GM12878 (cell line): ENCODE data around the gene PAX6. TPM values are rescaled to one million over a fixed set of nuclear protein-coding genes. Genes with fewer than 3 reads are reported as not detected.

Experiments
- ATAC-seq: fragments of 200-7000 bp; cut with Tn5 transposase; 3 replicates; pipeline ENCODE4 v1.9.1; 2020; ENCODE audit warnings: mild to moderate bottlenecking, moderate library complexity
- BruUV-seq: library from RNA; stranded (reverse); fragments of 400-500 nt; replicated peaks from 2 replicates; lab custom pipeline; 2021; lab: Mats Ljungman, UMichigan
- CTCF ChIA-PET: fragments of 300-600 bp; sonication (Branson Sonifier 250); formaldehyde crosslinking; extraction: SDS; loops from one replicate; lab custom pipeline; 2021; ENCODE audit warnings: inconsistent platforms; lab: Yijun Ruan, JAX
- POLR2A ChIA-PET: fragments of 350-600 bp; formaldehyde crosslinking; extraction: SDS; loops from one replicate; lab custom pipeline; 2021; ENCODE audit warnings: inconsistent platforms; lab: Charles Lee
- RAD21 ChIA-PET: fragments of 300-600 bp; sonication (Branson Sonifier 250); formaldehyde crosslinking; loops from one replicate; lab custom pipeline; 2023; ENCODE audit warnings: antibody characterized with exemption; ENCODE audit not compliant: unreplicated experiment; lab: Charles Lee
- SMC1A ChIA-PET: fragments of 300-600 bp; sonication (Branson Sonifier 250); formaldehyde crosslinking; loops from one replicate; lab custom pipeline; 2023; ENCODE audit not compliant: unreplicated experiment, uncharacterized antibody; lab: Charles Lee
- DNase-seq: peaks from one replicate; pipeline ENCODE4 v3.0.0-alpha.2; 2011; ENCODE audit warnings: low read depth, low spot score
- FAIRE-seq: peaks from 3 replicates; lab custom pipeline; 2011; peaks lifted over from hg19 to GRCh38; lab: Jason Lieb, UNC
- H2AFZ ChIP-seq: 2 replicates; pipeline ENCODE4 v1.6.0; 2011; ENCODE audit warnings: low read depth, low read length, control low read depth; ENCODE audit not compliant: control insufficient read depth
- H3K27ac ChIP-seq: 2 replicates; pipeline ENCODE4 v1.5.1; 2011; ENCODE audit warnings: control low read depth; ENCODE audit not compliant: control insufficient read depth, insufficient read depth
- H3K27me3 ChIP-seq, 2 experiments: replicated peaks in 1 of 2; 2 replicates each; pipeline versions ENCODE4 v1.6.0 to v1.6.1; 2011; ENCODE audit warnings: low read length in 1 of 2; ENCODE audit not compliant: control insufficient read depth in 2 of 2, insufficient read depth in 2 of 2
- H3K36me3 ChIP-seq, 2 experiments: 2 replicates each; pipeline ENCODE4 v1.5.1; 2011; ENCODE audit warnings: low read length in 1 of 2; ENCODE audit not compliant: control insufficient read depth in 2 of 2, insufficient read depth in 2 of 2
- H3K4me1 ChIP-seq: 2 replicates; pipeline ENCODE4 v1.6.1; 2011; ENCODE audit warnings: mild to moderate bottlenecking, low read length, moderate library complexity, mixed read lengths; ENCODE audit not compliant: control insufficient read depth, insufficient read depth
- H3K4me2 ChIP-seq: 2 replicates; pipeline ENCODE4 v1.6.0; 2011; ENCODE audit warnings: control low read depth; ENCODE audit not compliant: control insufficient read depth, insufficient read depth
- H3K4me3 ChIP-seq: fragments of 200-600 bp; sonication (generic); 2 replicates; pipeline ENCODE4 v1.5.1; 2016
- H3K79me2 ChIP-seq: 2 replicates; pipeline ENCODE4 v1.6.0; 2011; ENCODE audit warnings: low read length; ENCODE audit not compliant: control insufficient read depth, insufficient read depth
- H3K9ac ChIP-seq: 2 replicates; pipeline ENCODE4 v1.8.0; 2011; ENCODE audit warnings: low read length, control low read depth, mixed read lengths; ENCODE audit not compliant: control insufficient read depth, insufficient read depth
- H3K9me3 ChIP-seq: replicated peaks from 3 replicates; pipeline ENCODE4 v1.5.1; 2011; ENCODE audit warnings: mild to moderate bottlenecking, low read length; ENCODE audit not compliant: control insufficient read depth, insufficient read depth
- H4K20me1 ChIP-seq: 2 replicates; pipeline ENCODE4 v1.6.0; 2011; ENCODE audit not compliant: control insufficient read depth, insufficient read depth
- CBX5 ChIP-seq: sonication (generic); IDR thresholded peaks from 2 replicates; pipeline ENCODE4 v1.6.1; 2016; ENCODE audit warnings: low read depth, moderate library complexity, mild to moderate bottlenecking, inconsistent platforms
- CEBPB ChIP-seq, 2 experiments: fragments of 150-350 bp in 1 of 2; IDR thresholded peaks; 2 replicates each; pipeline ENCODE4 v1.6.1; 2012 to 2014; ENCODE audit warnings: low read depth in 2 of 2, low read length in 2 of 2, borderline replicate concordance in 1 of 2, inconsistent platforms in 1 of 2
- JUND ChIP-seq: IDR thresholded peaks from 2 replicates; pipeline ENCODE4 v1.6.1; 2012; ENCODE audit warnings: low read depth, mild to moderate bottlenecking, low read length, improper control_type of control experiment, moderate library complexity
- PAX5 ChIP-seq: IDR thresholded peaks from 2 replicates; pipeline ENCODE4 v1.6.1; 2011; ENCODE audit warnings: low read depth, low read length, borderline replicate concordance
- POU2F2 ChIP-seq: IDR thresholded peaks from 3 replicates; pipeline ENCODE4 v1.6.1; 2011; ENCODE audit warnings: low read depth, mild to moderate bottlenecking, low read length, borderline replicate concordance
- RCOR1 ChIP-seq: conservative IDR thresholded peaks from 2 replicates; pipeline ENCODE4 v1.6.1; 2012; ENCODE audit warnings: low read depth, low read length, improper control_type of control experiment
- SIN3A ChIP-seq: IDR thresholded peaks from 2 replicates; pipeline ENCODE4 v1.6.1; 2012; ENCODE audit warnings: low read depth, low read length, improper control_type of control experiment
- SMARCA5 ChIP-seq: fragments of 450-650 bp; IDR thresholded peaks from 2 replicates; pipeline ENCODE4 v1.6.1; 2017; ENCODE audit warnings: mild to moderate bottlenecking
- SPI1 ChIP-seq: IDR thresholded peaks from 2 replicates; pipeline ENCODE4 v1.6.1; 2011; ENCODE audit warnings: low read depth, mild to moderate bottlenecking, low read length, moderate library complexity, borderline replicate concordance; ENCODE audit not compliant: insufficient read depth
- STAT3 ChIP-seq: IDR thresholded peaks from 2 replicates; pipeline ENCODE4 v1.6.1; 2011; ENCODE audit warnings: low read depth, low read length, improper control_type of control experiment
- TCF3 ChIP-seq: IDR thresholded peaks from 2 replicates; pipeline ENCODE4 v1.6.1; 2012; ENCODE audit warnings: low read depth, mild to moderate bottlenecking, low read length, borderline replicate concordance; ENCODE audit not compliant: insufficient read depth
- YY1 ChIP-seq: IDR thresholded peaks from 2 replicates; pipeline ENCODE4 v1.6.1; 2011; ENCODE audit warnings: low read depth, mild to moderate bottlenecking, low read length
- ZBED1 ChIP-seq: IDR thresholded peaks from 2 replicates; pipeline ENCODE4 v1.6.1; 2016; ENCODE audit warnings: borderline replicate concordance
- WGBS: methylation state at CpG from one replicate; pipeline ENCODE4 v1.1.6; 2016; ENCODE audit warnings: low lambda C conversion rate; ENCODE audit not compliant: insufficient replicate concordance, insufficient coverage; ENCODE audit errors: missing lambda C conversion rate; 5-methylcytosine and 5-hydroxymethylcytosine counted together
- in situ Hi-C: fragments of 300-500 bp; cut with MboI; formaldehyde crosslinking; loops from 9 replicates; pipeline ENCODE4 v1.14.3; 2018; ENCODE audit warnings: mixed read lengths
- intact Hi-C: fragments of 100-400 bp; cut with micrococcal nuclease; formaldehyde crosslinking; loops from one replicate; pipeline ENCODE4 v1.14.2; 2022; ENCODE audit not compliant: unreplicated experiment
- polyA plus RNA-seq, 11 experiments: library from polyadenylated mRNA; depleted of rRNA in 4 of 11; unstranded in 6 of 11; stranded (reverse) in 5 of 11; fragments of >200 nt; fragmentation: Nextera tagmentation in 4 of 11; fragmentation: Illumina TruSeq in 1 of 11; extraction: Ambion mirVana in 4 of 11; extraction: Trizol in 1 of 11; gene quantifications; 1 replicate in 1 of 11; 2 replicates in 10 of 11; pipeline versions ENCODE4 v1.2.1 to v1.2.3, GENCODE V29; 2011 to 2016; ENCODE audit warnings: inconsistent platforms in 2 of 11, missing spikeins in 2 of 11, low read depth in 1 of 11
- total RNA-seq, 4 experiments: library from RNA; depleted of rRNA in 3 of 4; stranded (reverse); fragments of >200 nt in 3 of 4; fragmentation: Illumina TruSeq in 1 of 4; extraction: Trizol in 1 of 4; gene quantifications; 2 replicates each; pipeline versions ENCODE4 v1.2.1 to v1.2.3, GENCODE V29; 2013 to 2021
- TF ChIP-seq, protein P1 (sequence below): fragments of 450-650 bp; IDR thresholded peaks from 2 replicates; pipeline ENCODE4 v1.6.1; 2017; ENCODE audit warnings: borderline replicate concordance
- TF ChIP-seq, protein P2 (sequence below): IDR thresholded peaks from 2 replicates; pipeline ENCODE4 v1.6.1; 2012; ENCODE audit warnings: low read depth, low read length, improper control_type of control experiment
- TF ChIP-seq, protein P3 (sequence below): fragments of 450-650 bp; IDR thresholded peaks from 2 replicates; pipeline ENCODE4 v1.6.1; 2017; ENCODE audit warnings: low read depth, mild to moderate bottlenecking, moderate library complexity

Gene PAX6
- total and polyA plus RNA-seq, 10 of the 15 experiments (the other 5 are each of a cell fraction or from before 2014, with no cell fraction given) = 0.06 to 0.26 (median 0.10) TPM; not detected in 3

DNA sequence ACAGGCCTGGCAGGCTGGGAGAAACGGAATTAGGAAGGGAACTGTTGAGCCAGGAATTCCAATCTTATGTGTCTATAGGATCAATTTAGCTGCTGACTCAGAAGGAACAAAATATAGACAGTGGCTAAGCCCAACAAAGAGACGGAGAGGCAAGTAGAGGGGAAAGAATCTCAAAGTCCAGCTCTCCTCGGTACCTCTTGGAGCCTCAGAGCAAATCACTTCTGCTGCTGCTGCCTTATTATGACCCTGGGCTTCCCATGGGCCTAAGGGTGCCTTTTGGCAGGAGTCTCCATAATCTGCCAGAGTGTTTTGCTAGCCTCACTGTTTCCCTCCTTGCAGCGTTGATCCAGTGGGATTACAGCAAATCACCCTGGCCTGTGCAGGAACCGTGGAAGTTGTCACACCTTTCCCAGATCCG is 31.7 kb downstream of the PAX6 start:
- ATAC-seq = no peak
- intact Hi-C loops = no loop called here
- no peak for FAIRE-seq

More for the DNA sequence above, 31.7 kb downstream of the PAX6 start:
- H3K9me3 ChIP-seq = no peaks in the 10 kb centered on the region
- no peaks in the 10 kb centered on the region for H3K79me2 ChIP-seq
- DNase-seq = no peak
- no peaks in the 10 kb centered on the region for H3K4me1 ChIP-seq
- no peak overlapping the region for H3K9ac ChIP-seq
- H3K4me3 ChIP-seq = no peak overlapping the region
- no peak overlapping the region for H2AFZ ChIP-seq
- no peaks in the 10 kb centered on the region for H3K36me3 ChIP-seq
- TF ChIP-seq SIN3A = no peak
- no peak for TF ChIP-seq PAX5
- no peak for TF ChIP-seq CBX5
- no peak for TF ChIP-seq RCOR1
- TF ChIP-seq SPI1 = no peak
- no peak for TF ChIP-seq CEBPB (IDR thresholded peaks at IDR 0.05; ENCODE audit: borderline replicate concordance in 1 of 2, low read depth in 2 of 2, low read length in 2 of 2)
- TF ChIP-seq, protein P1, sequence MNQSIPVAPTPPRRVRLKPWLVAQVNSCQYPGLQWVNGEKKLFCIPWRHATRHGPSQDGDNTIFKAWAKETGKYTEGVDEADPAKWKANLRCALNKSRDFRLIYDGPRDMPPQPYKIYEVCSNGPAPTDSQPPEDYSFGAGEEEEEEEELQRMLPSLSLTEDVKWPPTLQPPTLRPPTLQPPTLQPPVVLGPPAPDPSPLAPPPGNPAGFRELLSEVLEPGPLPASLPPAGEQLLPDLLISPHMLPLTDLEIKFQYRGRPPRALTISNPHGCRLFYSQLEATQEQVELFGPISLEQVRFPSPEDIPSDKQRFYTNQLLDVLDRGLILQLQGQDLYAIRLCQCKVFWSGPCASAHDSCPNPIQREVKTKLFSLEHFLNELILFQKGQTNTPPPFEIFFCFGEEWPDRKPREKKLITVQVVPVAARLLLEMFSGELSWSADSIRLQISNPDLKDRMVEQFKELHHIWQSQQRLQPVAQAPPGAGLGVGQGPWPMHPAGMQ = no peak
- TF ChIP-seq ZBED1 = no peak
- no peak for TF ChIP-seq POU2F2
- TF ChIP-seq, protein P2, sequence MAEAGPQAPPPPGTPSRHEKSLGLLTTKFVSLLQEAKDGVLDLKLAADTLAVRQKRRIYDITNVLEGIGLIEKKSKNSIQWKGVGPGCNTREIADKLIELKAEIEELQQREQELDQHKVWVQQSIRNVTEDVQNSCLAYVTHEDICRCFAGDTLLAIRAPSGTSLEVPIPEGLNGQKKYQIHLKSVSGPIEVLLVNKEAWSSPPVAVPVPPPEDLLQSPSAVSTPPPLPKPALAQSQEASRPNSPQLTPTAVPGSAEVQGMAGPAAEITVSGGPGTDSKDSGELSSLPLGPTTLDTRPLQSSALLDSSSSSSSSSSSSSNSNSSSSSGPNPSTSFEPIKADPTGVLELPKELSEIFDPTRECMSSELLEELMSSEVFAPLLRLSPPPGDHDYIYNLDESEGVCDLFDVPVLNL = no peak
- TF ChIP-seq, protein P3, sequence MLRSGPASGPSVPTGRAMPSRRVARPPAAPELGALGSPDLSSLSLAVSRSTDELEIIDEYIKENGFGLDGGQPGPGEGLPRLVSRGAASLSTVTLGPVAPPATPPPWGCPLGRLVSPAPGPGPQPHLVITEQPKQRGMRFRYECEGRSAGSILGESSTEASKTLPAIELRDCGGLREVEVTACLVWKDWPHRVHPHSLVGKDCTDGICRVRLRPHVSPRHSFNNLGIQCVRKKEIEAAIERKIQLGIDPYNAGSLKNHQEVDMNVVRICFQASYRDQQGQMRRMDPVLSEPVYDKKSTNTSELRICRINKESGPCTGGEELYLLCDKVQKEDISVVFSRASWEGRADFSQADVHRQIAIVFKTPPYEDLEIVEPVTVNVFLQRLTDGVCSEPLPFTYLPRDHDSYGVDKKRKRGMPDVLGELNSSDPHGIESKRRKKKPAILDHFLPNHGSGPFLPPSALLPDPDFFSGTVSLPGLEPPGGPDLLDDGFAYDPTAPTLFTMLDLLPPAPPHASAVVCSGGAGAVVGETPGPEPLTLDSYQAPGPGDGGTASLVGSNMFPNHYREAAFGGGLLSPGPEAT = no peak
- TF ChIP-seq TCF3 = no peak
- no peak for TF ChIP-seq STAT3
- TF ChIP-seq SMARCA5 = no peak
- TF ChIP-seq YY1 = no peak
- TF ChIP-seq JUND = no peak
- H4K20me1 ChIP-seq = no peaks in the 10 kb centered on the region
- POLR2A ChIA-PET = no interaction called here
- 86% methylated on average over 6 of the region's 6 CpGs for WGBS
- no peak overlapping the region for H3K4me2 ChIP-seq
- SMC1A ChIA-PET = interaction anchor here (0.5 kb wide), 1 partner anchor 1160 kb away, joined by 3 read pairs; no protein-coding TSS in a partner anchor
- no TSS peak for BruUV-seq
- H3K27ac ChIP-seq = no peak overlapping the region
- CTCF ChIA-PET = no interaction called here
- RAD21 ChIA-PET = no interaction called here
- in situ Hi-C loops = no loop called here
- no peaks in the 10 kb centered on the region for H3K27me3 ChIP-seq
